GM19463 (cell line): ENCODE results near the gene BEGAIN.

Experiments used
- ATAC-seq: cut with Tn5 transposase; IDR thresholded peaks from one replicate; pipeline ENCODE4 v1.9.1; 2021; ENCODE audit warnings: mild to moderate bottlenecking, moderate library complexity; ENCODE audit not compliant: unreplicated experiment

BEGAIN gene

GRCh38 chr14:100583245-100583644, 4.0 kb downstream of the BEGAIN start:
- no peak for ATAC-seq

- ATAC-seq: no peak
These were observed 4.6 kb downstream of the BEGAIN start for GRCh38 chr14:100582496-100583165.

DNA sequence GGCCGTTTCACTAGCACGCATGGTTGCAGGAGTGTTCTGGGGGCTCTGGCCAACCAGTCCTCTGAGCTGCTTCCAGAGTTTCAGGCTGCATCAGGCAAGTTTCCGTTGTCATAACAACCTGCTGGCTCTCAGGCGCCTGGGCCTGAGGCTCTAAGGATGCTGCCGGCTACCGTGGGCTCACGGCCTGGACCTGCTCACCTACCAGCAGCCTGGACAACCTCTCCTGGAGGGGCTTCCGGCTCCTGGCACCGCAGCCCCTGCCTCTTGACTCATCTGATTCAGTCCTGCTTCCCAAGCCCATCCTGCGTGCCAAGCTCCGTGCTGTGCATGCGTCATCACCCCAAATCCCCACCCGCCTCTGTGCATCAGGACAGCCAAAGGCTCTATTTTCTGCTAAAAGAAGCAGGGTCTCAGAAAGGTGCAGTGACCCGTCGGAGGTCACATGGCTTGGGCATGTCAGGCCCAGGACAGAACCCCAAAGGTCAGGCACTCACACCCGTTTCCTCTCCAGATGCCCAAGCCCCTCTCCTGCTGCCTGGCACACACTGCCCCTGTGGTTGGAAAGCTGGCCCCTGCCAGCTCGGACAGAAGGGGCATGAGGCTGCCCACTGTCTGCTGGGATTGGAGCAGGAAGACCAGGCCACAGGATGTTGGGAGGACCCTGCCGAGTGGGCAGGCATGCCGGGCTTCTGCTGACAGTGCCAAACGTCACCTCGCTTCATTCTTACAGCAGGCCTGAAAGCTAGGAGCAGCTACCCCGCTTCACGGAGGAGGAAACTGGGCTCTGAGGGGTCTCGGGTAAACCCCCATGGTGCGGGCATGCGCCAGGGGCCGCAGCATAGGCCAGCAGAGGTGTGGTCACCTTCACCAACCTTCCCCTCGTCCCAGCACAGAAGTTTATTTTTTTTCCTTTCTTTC, 5.7 kb downstream of the BEGAIN start:
- ATAC-seq: no peak

GRCh38 chr14:100580316-100581227, 6.6 kb downstream of the BEGAIN start:
- no peak for ATAC-seq

DNA sequence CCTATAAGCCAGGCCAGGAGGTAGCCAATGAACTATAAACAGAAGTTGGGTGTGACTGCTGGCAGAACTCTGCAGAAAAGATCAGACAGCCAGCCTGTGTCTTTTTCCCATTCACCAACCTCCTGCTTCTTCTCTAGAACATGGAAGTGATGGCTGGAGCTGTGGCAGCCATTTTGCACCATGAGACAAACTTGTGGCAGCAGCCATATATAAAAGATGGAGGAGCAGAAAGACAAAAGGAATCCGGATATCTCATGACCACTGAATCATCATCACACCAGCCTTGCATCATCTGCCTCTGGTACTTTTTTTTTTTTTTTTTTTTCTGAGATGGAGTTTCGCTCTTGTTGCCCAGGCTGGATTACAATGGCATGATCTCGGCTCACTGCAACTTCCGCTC, 8.7 kb downstream of the BEGAIN start:
- no peak for ATAC-seq

DNA sequence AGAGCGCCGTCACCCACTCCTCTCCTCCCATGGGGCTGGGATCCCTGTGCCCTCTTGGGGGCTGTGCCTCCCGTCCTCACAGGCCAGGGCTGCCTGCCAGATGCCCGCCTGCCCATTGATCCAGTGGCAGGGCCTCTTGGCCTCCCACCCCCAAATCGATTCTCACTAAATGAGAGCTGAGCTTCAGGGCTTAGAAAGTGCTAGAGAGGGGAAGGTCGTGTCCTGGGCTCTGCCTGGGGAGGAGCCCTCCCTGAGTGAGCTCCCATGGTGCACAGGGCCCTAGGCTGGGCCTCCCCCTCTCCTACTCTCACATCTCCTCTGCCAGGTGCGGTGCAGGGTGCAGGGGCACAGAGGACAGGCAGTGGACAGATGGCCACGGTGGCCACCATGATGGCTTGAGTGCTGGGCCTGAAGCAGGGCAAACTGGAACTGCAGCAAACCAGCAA, 9.2 kb downstream of the BEGAIN start:
- ATAC-seq: no peak

GRCh38 chr14:100577321-100577985, 9.8 kb downstream of the BEGAIN start:
- no peak for ATAC-seq

GRCh38 chr14:100576091-100577085, 10.8 kb downstream of the BEGAIN start:
- no peak for ATAC-seq

GRCh38 chr14:100575266-100575995, 11.8 kb downstream of the BEGAIN start:
- no peak for ATAC-seq

GRCh38 chr14:100574642-100575031, 12.6 kb downstream of the BEGAIN start:
- ATAC-seq: no peak

- no peak for ATAC-seq
These were observed 13.2 kb downstream of the BEGAIN start for GRCh38 chr14:100573757-100574641.

DNA sequence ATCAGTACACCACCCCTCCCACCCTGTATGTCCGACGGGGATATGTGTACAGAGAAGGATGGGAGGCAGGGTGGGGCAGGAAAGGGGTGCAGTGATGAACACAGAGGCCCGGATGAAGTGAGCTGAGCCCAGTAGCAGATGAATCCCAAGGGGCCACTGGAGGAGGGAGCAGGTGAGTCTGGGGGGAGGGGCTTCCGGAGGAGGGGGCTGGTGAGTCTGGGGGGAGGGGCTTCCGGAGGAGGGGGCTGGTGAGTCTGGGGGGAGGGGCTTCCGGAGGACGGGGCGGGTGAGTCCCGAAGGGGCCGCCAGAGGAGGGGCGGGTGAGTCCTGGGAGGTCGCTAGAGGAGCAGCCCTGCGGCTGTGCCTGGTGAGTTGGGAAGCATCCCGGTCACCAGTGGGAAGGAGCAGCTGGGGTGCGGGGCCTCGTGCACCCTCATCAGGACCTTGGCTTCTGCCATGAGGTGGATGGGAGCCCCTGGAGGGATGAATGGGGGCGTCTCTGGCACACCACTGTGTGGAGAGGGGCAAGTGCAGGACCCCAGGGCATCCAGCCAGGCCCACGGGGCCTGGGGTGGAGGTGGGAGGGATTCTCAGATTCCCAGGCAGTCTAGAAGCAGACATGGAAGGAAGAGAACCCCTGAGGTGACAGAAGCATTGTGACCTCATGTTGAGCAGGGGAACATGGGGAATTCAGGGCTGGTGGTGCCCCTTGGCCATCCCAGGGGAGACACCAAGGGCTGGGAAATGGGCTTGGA, 14.0 kb downstream of the BEGAIN start:
- no peak for ATAC-seq

DNA sequence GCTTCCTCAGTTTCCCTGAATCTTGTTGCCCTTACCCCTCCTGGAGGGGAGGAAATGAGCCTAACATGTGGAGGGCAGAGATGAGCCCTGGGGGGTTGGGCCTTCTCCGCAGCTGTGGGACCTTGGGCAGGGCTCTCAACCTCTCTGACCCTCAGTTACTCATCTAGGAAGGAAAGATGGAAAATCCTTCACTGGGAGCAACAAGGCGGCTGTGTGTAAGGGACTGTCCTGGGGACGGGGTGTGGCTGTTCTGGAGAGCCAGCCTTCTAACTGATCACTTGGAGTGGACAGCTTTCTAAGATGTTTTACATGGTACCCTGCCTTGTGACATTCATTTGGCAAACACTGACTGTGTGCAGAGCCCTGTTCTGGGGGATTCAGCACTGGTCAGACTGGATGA, 14.7 kb downstream of the BEGAIN start:
- no peak for ATAC-seq

- no peak for ATAC-seq
These were observed 15.4 kb downstream of the BEGAIN start for GRCh38 chr14:100571837-100572236.

DNA sequence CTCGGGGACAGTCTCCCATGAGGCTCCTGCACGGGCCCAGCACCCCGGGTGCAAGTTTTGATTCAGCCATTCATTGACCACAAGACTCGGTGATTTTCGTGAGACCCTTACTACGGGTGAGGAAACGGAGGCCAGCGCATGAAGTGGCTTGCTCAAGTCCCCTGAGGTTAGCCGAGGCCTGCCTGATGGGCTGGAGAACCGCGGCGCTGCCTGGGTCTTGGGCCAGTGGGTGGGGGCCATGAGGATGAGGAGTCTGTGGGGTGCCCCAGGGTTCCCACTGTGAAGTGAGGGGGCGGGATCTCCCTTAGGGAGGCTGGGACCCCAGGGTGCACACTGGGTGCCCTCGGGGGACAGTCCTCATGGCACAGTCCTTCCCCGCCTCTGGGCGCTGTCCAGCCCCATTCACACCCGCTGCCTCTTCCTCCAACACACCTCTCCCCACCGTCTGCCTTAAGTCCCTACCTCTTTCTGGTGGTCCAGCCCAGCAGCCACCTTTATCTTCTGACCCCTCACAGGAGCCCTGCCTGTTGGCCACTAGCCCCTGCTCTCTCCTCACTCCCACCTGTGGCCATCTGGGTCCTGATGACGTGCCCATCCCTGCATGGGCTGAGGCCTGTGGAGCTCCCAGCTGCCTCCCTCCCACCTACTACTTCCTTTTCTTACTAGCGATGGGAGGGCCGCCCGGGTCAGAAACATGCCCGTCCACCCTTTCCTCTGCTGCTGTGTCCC, 16.3 kb downstream of the BEGAIN start:
- no peak for ATAC-seq

DNA sequence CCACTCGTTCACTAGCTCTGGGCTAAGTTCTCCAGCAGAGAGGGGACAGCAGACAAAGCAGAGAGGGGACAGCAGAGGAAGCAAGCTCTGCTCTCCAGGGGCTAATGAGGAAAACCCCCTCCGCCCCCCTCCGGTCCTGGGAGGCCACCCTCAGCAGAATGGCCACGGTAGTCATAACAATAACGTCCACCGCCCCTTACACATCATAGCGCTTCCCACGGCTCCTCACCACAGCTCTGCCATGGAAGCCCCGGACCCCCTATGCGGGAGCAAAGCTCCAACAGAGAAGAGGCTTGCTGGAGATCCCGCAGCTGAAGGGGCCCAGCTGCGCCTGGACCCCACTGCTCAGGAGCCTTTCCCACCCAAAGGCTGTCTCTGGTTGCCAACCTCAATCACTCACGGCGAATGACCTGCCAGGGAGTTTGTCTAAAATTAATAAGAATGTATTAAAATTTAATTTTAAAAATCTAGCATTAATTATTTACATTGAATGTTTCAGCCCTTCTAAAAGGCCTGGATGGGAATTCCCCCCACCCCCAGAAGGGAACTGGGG, 17.4 kb downstream of the BEGAIN start:
- no peak for ATAC-seq
